Measurements from ENCODE around the gene NCKAP5.

The NCKAP5 gene

DNA sequence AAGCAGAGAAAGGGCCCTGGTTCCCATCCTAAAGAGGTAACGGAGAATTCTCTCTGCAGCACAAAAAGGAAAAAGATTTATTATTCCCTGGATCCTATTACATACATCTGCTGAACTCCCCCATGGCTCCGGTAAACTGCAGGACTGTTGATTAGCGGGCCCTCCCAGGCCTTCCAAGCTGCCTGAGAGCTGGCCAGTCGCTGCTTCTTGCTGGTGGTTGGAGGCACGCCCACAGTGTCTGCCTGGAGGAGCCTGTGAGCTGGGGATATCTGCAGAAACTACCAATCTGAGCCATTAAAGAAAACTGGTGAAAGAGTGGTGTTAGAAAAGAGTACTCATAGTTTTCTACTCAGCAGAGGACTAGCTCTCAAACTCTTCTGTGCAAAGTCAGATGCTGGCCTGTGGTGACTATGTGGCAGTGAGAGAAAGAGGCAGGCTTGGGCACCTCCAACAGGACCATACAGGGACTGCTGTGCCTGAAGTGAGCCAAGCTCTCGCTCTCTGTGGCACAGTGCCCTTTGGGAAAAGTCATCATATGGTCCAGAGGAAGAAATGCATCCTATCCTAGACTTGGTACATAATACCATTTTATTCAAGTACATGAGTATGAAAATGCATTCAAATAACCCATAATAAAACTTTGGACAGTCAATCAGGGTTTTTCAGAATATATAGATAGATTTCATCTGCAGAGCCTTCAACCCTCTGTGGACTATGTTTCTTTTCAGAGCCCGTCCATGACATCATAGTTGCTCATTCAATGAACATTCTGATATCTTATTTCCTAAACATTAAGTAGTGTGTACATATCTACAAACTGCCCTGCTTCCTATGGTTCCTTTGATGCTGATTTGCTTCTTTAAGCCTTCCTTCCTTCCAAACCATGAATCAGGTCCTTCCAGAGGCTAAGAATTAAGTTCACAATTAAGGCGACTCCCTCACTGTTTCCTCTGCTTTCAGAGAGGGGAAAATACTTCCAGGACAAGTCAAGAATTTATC, 656.2 kb downstream of the NCKAP5 start:
- DNase-seq, result peak in 1 of 2 experiments; percentile 21

DNA sequence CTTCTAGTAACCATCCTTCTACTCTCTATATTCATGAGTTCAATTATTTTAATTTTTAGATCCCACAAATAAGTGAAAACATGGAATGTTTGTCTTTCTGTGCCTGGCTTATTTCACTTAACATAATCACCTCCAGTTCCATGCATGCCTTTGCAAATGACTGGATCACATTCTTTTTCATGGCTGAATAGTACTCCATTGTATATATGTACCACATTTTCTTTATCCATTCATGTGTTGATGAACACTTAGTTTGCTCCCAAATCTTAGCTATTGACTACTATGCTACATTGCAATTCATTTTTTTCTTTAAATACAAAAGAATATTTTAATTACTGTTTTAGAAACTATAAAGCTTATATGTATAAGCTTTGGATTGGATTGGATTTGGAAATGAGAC, 657.8 kb downstream of the NCKAP5 start:
- no peak for DNase-seq

DNA sequence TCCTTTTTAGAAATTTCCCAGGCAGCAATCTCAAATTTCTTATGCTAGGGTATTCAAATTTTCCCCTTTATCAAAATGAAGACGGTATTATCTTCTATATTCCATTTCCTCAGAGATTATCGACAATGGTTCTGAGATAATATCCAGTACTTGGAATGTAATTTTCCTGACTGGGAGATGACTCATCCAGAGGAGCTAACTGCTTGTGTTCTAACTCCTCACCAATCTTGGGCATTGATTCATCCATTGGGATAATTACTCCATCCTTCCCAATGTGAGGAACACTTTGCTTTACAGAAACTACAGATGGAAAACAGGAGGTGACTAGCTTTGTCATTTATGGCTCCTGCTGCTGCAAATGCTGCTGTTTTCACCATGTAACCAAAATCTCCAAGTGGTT, 658.8 kb downstream of the NCKAP5 start:
- no peak for DNase-seq

DNA sequence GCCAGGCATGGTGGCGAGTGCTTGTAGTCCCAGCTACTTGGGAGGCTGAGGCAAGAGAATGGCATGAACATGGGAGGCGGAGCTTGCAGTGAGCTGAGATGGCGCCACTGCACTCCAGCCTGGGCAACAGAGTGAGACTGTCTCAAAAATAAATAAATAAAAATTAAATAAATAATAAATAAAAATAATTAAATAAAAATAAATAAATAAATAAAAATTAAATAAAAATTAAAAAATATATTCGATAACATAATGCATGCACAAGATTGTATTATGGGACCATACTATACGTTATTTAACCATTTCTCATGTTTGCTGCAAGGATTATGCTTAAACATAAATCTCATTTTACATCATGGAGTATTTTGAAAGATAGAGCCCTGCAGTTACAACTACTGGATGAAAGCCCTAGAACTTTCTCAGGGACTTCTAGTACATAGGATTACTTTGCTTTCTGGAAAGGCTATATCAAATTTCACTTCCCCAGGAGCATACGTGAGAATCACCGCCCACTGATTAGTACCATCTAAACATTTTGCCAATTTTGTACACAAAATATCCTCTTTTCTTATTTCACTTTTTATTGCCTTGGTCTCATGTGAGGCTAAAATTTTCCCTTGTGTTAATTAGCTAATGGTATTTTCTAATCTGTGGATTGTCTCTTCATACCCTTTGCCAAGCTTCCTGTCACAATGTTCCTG, 664.0 kb downstream of the NCKAP5 start:
- no peak for DNase-seq

DNA sequence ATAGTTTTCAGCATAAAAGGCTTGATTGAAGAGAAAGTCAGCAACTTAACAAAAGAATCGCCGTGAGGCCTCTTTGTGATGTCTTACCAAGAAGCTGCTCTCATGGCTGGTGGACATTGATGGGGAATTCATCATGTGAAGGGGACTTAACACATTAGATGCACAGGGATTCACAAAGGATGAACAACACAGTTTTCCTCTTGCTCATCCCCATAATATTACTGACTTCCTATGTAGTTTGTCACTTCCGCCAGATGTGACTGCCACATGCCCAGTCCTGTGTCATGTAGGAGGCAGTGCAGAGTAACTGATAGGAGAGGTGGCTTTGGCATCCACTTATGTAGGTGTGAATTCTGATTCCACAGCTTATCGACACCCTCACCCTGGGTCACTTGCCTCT, 665.6 kb downstream of the NCKAP5 start:
- no peak for DNase-seq

DNA sequence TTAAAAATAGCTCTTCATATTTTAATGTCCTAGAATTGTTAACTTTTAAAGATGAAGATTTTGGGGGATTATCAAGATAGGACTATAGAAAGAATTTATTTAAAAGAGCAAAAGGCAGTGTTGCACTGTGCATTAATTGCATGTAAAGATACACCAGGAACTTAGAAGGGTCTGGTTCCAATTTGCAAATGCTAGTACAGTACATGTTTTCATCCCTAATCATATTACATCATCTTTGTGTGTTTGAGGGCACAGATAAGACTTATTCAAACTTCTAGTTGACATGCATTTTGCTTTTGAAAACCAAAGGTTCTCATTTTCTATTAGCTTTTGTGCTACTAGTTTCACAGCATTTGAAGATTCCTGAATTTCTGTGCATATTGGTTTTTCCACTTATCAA, 666.6 kb downstream of the NCKAP5 start:
- DNase-seq, result no peak

DNA sequence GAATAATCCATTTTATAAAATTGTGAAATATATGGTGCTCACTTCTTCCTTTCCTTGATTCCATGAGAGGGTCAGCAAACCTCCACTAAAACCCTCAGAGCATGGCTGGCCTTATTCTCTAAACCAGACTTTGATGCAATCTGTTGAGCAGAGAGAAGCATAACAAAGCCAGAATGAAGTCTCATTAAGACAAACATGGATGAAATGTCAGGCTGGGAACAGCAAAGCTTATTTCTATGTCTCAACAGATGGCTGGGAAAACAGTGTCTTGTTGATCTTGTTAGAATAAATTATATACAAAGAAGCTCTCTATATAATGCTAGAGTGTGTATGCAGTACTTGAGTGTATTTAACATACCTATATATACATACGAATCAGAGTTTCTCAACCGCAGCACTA, 671.2 kb downstream of the NCKAP5 start:
- no peak for DNase-seq

DNA sequence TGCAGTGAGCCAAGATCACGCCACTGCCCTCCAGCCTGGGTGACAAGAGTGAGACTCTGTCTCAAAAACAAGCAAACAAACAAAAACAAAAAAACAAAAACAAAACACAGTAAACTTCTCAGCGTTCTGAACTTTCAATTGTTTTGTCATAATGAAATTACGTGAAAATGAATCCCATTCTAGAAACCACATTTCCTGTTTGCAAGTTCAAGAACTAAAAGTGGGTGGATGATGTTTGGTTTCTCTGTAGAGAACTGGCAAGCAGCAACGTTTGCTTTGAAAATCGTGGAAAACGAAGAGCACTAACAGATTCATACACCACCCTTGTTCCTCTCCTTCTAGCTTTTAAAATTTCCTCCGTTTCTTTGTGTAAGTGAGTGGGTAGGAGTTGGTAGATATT, 672.2 kb downstream of the NCKAP5 start:
- no peak for DNase-seq

DNA sequence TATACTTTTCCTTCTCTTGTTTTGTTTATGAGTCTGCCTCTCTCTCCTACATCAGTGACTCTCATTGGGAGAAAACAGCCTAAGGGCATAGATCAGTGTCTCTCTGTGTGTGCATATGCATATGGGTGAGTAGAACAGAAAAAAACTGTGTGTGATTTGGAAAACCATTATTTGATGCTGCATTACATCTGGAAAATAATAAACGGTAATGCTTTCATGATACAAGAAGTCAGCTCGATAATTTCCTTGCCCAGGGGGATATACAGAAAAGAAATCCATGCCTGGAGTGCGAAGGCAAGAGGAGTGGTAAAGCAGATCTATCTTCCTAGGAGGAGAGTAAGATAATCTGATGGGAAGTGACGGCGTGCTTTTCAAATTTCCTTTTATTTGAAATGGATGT, 676.8 kb downstream of the NCKAP5 start:
- DNase-seq, result peak in 1 of 2 experiments; percentile 27

DNA sequence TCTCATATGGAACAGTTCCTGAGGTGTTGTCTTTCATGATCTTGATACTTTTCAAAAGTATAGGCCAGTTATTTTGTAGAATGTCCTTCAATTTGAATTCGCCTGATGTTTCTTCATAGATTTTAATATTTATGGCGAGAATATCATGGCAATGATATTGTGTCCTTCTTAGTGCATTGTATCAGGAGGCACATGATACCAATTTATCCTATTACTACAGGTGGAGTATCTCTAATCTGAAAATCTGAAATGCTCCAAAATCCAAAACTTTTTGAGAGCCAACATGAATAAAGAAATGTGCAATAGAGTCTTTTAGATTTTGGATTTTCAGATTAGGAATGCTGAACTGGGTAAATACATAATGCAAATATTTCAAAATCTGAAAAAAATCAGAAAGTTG, 681.7 kb downstream of the NCKAP5 start:
- DNase-seq, result no peak

DNA sequence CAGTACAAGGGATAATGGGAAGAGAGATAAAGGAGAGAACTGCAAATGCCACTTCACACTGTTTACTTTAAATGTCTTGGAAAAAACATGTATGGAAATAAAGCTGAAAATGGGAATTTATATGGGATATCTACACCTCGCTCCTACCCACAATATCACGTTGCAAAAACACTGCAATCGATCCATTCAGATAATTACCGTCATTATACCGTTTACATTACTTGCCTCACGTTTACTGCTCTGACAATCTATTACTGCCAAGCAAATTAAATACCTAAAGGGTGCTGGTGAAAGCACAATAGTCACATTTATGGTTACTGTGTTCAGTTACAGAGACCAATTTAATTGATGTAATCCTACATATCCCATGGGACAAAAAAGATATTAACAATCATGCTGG, 683.6 kb downstream of the NCKAP5 start:
- DNase-seq, result peak in 1 of 2 experiments; percentile 4

DNA sequence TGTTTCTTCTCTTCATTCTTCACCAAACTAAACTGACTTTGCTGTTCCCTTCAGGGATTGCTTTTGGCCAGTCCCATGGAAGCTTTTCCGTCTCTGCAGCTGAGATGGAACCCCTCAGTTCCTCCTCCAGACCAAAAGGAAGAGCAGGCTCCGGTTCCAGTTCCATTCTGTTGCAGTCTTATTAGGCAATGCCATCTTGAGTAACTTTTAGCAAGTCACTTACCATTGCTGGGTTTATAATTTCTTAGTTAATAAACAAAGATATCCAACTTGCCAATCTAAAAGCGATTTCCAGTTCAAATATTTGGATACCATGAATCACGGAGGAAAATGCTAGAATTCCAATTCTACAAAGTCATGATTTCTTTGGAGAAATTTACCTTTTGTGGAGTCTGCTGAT, 684.0 kb downstream of the NCKAP5 start:
- DNase-seq, result no peak

DNA sequence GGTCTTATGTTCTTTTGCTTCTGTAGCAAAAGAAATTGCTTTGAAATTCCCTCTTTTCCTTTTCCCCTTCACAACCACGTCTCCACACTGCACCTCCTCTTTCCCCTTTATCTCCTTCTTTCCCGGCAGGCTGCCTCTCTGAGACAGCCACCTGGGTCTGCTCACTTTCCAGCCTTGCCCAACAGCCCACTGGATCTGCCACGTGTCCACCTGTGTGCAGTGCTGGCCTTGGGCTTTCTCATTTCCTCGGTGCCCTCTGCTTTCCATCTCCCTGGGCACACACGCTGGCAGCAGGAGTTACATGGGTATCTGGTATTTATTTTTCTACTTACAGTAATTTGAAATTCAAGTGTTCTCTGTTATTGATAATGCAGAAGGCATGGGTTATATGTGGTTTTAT, 684.8 kb downstream of the NCKAP5 start:
- DNase-seq, result no peak

DNA sequence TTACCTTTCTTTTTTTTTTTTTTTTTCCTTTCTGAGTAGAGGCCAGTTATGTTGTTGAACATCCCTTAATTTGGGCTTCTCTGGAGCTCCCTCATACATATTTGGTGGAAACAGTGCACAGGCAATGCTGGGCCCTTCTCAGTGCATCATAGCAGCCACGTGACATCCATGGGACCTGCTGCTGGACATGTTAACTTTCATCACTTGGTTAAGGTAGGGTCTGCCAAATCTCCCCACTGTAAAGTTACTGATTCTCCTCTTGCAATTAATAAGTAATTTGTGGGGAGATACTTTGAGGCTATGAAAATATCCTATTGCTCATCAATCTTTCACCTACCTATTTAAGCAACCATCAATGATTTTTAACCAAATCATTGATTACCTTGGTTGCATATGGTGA, 686.7 kb downstream of the NCKAP5 start:
- no peak for DNase-seq

DNA sequence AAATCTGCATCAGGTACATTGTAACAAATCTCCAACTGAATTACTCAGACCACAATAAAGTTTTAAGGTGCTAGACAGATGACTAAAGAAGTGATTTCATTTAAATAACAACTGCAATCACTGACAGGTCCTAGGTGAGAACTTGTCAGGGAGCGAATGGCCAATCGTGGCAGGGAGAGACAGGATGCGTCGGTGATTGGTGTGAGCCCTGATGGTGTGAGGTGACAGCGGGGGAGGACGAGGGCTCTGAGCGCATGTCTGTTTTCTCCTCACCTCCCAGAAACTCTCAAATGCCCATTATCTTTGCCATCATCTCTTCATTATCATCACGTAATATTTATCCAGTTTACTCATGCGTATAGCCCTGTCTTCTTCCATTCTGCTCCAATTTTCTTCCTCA, 690.3 kb downstream of the NCKAP5 start:
- no peak for DNase-seq

DNA sequence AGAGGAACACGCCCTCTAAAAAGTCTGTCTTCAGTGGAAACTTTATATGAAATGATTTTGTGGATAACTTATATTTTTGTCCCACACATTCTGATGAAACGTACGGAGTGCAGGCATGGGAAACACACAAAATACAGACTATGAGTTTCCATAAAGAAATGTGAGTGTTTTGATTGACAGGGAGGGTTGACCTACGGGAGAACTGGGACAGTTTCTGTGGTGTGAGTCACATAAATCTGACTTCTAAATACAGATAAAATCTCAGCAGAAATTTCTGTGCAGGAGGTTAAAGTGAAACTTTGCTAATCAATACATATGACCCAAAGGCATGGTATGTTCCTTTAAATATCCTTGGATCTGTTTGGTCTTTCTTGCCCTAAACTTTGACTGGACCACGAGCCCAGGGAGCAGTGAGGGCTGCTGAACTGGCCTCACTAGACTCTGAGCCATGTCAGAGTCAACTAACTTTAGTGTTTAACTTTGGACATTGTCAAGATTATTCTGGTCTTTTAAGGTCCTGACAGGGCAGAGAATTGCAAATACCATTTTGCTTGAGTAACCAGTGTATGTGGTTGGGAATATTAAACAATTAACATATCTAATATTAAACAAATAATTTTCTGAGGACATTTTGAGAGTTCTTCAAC, 691.4 kb downstream of the NCKAP5 start:
- no peak for DNase-seq

DNA sequence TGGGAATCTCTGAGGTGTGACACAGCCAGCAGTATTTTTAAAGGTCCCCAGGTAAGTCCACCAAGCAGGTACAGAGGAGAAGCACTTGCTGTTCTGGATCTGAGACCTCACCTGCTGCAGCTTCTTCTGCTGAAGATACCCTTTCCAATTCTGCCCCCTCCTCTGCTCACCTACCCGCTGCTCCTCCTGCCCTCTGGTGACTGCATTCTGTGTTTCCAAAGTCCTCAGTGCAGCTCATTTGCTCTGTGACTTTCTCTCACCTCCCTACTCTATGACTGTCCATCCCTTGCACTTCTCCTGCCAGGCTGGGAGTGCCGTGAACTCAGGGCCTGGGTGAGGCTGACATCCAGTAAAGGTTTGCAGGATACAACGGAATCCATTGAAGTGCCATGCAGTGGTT, 693.1 kb downstream of the NCKAP5 start:
- no peak for DNase-seq

DNA sequence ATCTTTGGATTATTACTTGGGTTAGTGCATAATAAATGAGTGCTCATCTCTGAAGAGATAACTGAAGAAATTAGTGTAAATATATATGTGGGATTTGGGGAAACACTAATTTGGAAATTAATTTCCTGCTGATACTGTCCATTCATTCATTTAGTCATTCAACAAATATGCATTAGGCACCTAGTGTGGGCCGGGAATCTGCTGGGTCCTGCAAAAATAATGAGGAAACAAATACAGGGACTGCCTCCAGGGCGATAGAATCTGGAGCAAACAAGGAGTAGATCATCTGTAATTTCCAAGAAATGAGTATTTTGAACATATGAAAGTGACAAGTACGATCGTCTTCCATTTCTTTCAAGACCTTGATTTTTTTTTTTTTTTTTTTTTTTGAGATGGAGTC, 694.5 kb downstream of the NCKAP5 start:
- DNase-seq, result no peak

DNA sequence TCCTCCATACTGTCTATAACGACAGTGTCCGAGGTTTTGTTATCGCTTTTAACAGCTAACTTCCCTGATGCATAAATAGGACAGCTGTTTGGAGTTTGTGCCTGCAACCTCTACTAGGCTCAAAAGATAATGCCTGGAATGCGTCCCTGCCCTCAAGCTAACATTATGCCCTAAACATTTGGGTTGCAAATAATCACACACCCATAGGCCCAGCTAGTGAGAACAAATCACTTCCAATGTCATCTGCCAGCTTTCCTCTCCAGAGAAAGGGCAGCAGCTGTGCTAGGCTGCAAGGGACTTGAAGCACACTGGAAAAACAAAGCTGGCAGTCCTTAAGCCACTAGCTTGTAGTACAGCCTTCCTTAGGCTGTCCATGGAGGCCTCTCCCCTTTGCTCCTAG, 696.4 kb downstream of the NCKAP5 start:
- DNase-seq, result peak; percentile 83 to 86

DNA sequence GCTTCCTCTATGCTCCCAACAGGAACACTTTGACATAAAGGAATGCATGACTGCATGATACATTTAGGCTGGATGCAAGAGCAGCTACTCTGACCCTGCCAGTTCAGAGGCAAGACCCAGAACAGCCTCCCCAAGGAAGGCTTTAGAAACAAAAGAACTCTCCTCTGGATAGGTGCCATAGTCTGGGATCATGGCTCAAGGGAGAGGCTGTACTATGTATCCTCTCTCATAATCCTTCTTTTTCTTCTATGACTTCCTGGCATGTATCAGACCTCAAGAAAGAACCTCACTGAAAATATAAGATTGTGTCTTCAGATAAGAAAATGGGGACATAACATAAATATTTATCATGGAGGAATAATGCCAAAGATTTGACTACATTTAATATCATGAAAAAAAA, 704.3 kb downstream of the NCKAP5 start:
- DNase-seq, result no peak

DNA sequence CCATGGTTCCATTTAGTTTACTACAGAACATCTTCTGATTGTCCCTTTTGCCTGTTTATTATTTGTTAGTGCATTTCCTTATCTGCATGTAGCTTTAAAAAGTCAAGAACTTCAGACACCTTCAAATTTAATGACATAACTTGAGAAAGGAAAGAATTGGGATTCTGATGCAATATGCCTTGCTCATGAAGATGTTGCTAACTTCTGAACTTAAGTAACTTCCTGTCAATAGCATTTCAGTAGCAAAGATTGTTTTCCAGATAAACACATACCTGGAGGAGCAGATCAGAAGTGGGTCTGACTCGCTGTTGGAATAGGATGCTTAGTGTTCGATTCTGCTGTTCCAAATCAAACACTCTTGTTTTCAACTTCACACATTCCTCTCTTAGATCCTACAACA, 708.0 kb downstream of the NCKAP5 start:
- DNase-seq, result no peak

DNA sequence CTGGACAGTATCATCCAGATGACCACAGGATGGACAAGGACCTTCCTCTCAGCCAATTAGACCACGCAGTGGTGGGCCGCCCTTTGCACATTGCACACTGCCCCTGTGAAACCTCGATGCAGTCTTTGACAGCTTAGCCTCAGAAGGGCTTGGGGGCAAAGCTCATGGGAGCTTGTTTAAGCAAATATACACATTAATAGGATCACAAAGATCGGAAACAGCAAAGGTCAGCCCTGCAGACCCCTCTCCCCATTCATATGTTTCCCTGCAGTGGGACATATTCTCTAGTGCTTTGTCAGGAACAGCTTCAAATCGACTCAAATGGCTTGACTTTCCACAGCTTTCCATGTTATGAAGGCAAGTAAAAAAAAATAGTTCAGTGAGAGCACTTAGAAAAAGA, 708.7 kb downstream of the NCKAP5 start:
- no peak for DNase-seq

DNA sequence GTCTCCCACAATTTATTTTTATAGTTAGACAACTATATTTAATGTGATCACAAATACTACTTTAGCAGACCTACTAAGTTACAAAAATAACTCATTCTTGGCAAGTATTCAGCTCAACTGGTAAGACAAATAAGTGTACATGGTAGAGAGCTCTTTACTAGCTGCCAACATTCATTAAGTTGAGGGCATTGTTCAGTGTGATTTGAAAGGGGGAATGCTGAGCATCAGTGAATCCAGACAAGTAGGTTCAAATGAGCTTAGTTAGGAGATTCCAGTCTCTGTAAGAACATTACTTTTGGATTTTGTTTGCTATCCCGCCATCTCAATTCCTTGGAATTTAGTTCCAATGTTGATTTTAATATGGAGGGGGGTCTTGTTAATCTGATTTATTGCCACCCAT, 710.9 kb downstream of the NCKAP5 start:
- DNase-seq, result no peak

DNA sequence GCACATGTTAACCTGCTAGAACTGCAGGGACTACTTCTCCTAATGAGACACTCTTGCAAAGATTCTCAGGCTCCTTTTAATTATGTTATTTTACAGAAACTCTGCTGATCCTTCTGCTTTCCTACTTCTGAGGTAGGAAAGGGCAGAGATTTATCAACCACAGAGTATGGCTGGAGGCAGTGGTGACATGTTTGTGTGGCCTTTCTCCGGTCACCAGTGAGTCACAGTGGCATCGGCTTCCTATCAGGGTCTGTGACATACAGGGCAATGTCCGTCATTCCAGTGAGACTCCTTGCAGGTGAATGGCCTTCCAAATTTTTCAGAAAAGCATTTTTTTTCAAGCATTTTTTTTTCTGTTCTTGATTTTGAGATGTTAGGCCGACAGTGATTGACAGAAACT, 717.6 kb downstream of the NCKAP5 start:
- no peak for DNase-seq
